Astrocyte (in vitro differentiated cells and primary cell): ENCODE data around the gene MADCAM1.

Experiments used
- EZH2 ChIP-seq: IDR thresholded peaks from 2 replicates; pipeline ENCODE4 v1.6.1; 2012; ENCODE audit warnings: mild to moderate bottlenecking, low read length, inconsistent platforms; ENCODE audit not compliant: insufficient read depth
- TF ChIP-seq, protein P1 (sequence below): IDR thresholded peaks from 2 replicates; pipeline ENCODE4 v1.5.1; 2011; ENCODE audit warnings: low read depth, mild to moderate bottlenecking, inconsistent platforms, low read length, moderate library complexity; ENCODE audit not compliant: insufficient read depth

DNA sequence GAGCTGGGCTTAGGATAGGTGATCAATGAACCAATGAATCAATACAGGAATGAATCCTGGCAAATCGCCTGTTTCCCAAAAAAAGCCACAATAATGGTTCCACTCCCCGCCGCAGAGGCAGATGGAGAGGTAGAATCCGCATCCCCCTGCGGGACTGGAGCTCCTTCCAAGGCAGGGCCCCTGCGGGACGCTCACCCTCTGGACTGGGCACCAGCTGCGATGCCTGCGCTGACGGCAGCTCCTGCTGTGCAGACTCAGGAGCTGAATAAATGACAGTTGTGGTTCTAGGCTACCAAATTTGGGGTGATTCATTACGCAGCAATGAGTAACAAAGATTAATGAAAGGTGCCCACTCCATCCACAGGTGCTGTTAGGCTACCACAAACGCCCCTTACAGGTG lies 26.4 kb downstream of the MADCAM1 start:
- TF ChIP-seq, protein P1, sequence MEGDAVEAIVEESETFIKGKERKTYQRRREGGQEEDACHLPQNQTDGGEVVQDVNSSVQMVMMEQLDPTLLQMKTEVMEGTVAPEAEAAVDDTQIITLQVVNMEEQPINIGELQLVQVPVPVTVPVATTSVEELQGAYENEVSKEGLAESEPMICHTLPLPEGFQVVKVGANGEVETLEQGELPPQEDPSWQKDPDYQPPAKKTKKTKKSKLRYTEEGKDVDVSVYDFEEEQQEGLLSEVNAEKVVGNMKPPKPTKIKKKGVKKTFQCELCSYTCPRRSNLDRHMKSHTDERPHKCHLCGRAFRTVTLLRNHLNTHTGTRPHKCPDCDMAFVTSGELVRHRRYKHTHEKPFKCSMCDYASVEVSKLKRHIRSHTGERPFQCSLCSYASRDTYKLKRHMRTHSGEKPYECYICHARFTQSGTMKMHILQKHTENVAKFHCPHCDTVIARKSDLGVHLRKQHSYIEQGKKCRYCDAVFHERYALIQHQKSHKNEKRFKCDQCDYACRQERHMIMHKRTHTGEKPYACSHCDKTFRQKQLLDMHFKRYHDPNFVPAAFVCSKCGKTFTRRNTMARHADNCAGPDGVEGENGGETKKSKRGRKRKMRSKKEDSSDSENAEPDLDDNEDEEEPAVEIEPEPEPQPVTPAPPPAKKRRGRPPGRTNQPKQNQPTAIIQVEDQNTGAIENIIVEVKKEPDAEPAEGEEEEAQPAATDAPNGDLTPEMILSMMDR: no peak
- TF ChIP-seq EZH2: no peak
